HTR-8/SVneo (cell line): ENCODE measurements around the gene HOTAIR.

Source experiments
- DNase-seq: peaks from one replicate; pipeline ENCODE4 v3.0.0; 2011; ENCODE audit warnings: low spot score, mixed read lengths; ENCODE audit not compliant: insufficient read length
- FAIRE-seq: peaks from 2 replicates; lab custom pipeline; 2011; peaks lifted over from hg19 to GRCh38; lab: Jason Lieb, UNC

HOTAIR gene

GRCh38 chr12:54000116-54001114, 25.7 kb upstream of the HOTAIR start, which contains the start of gene HOXC9:
Gene HOXC9 (plus strand): TSS chr12:54000161. CDS start chr12:54000189, 28 bp downstream.
- FAIRE-seq (no peak), DNase-seq (no peak)

GRCh38 chr12:53999559-54000115, 24.9 kb upstream of the HOTAIR start:
- DNase-seq (no peak), FAIRE-seq (no peak)

- no peak for DNase-seq
- no peak for FAIRE-seq
These were observed 24.1 kb upstream of the HOTAIR start for GRCh38 chr12:53998900-53999236.

- DNase-seq (no peak), FAIRE-seq (no peak)
These were observed 23.6 kb upstream of the HOTAIR start for GRCh38 chr12:53998110-53998899.

- no peak for FAIRE-seq
- no peak for DNase-seq
These were observed 22.7 kb upstream of the HOTAIR start for GRCh38 chr12:53997204-53998109.

- no peak for DNase-seq
- no peak for FAIRE-seq
These were observed 21.8 kb upstream of the HOTAIR start for GRCh38 chr12:53996240-53997203.

- no peak for DNase-seq
These were observed 20.9 kb upstream of the HOTAIR start for GRCh38 chr12:53995378-53996239.

GRCh38 chr12:53995002-53995377, 20.2 kb upstream of the HOTAIR start:
- FAIRE-seq, result no peak
- DNase-seq, result no peak

More at GRCh38 chr12:53995378-53996239, 20.9 kb upstream of the HOTAIR start:
- FAIRE-seq, result no peak

GRCh38 chr12:53994264-53995001, 19.7 kb upstream of the HOTAIR start:
- no peak for FAIRE-seq
- DNase-seq, result no peak

GRCh38 chr12:53994009-53994263, 19.2 kb upstream of the HOTAIR start:
- DNase-seq, result no peak
- FAIRE-seq, result no peak

GRCh38 chr12:53993162-53994008, 18.6 kb upstream of the HOTAIR start:
- no peak for FAIRE-seq
- DNase-seq, result no peak

- FAIRE-seq, result no peak
- DNase-seq, result no peak
These were observed 17.7 kb upstream of the HOTAIR start for GRCh38 chr12:53992377-53992889.

- no peak for DNase-seq
- FAIRE-seq, result no peak
These were observed 16.3 kb upstream of the HOTAIR start for GRCh38 chr12:53991077-53991460.

GRCh38 chr12:53990311-53991076, 15.7 kb upstream of the HOTAIR start:
- FAIRE-seq, result no peak

More at GRCh38 chr12:53990311-53991076, 15.7 kb upstream of the HOTAIR start:
- DNase-seq, result no peak
